NK-92 (cell line): Measurements from ENCODE around the gene ACOT7.

ENCODE experiments used
- DNase-seq: peaks from one replicate; lab custom pipeline; 2025; ENCODE audit not compliant: unreplicated experiment; lab: John Stamatoyannopoulos, UW

The ACOT7 gene

GRCh38 chr1:6288665-6289064 lies 104.9 kb downstream of the ACOT7 start:
- DNase-seq = no peak

GRCh38 chr1:6288026-6288425 lies 105.5 kb downstream of the ACOT7 start:
- DNase-seq = no peak

GRCh38 chr1:6287431-6287886 lies 106.1 kb downstream of the ACOT7 start:
- no peak for DNase-seq

- no peak for DNase-seq
These were observed 106.5 kb downstream of the ACOT7 start for GRCh38 chr1:6287029-6287428.

- DNase-seq = no peak
These were observed 107.3 kb downstream of the ACOT7 start for GRCh38 chr1:6286266-6286665.

- DNase-seq = no peak
These were observed 108.2 kb downstream of the ACOT7 start for GRCh38 chr1:6285336-6285735.

- DNase-seq = no peak
These were observed 110.8 kb downstream of the ACOT7 start for GRCh38 chr1:6282577-6283270.

GRCh38 chr1:6281511-6282402 lies 111.8 kb downstream of the ACOT7 start:
- DNase-seq = no peak

GRCh38 chr1:6280761-6281451 lies 112.7 kb downstream of the ACOT7 start:
- DNase-seq = no peak

GRCh38 chr1:6279613-6280383 lies 113.8 kb downstream of the ACOT7 start:
- no peak for DNase-seq

- no peak for DNase-seq
These were observed 114.5 kb downstream of the ACOT7 start for GRCh38 chr1:6279066-6279465.

- DNase-seq = no peak
These were observed 115.3 kb downstream of the ACOT7 start for GRCh38 chr1:6278263-6278662.

GRCh38 chr1:6276811-6277555 lies 116.6 kb downstream of the ACOT7 start:
- no peak for DNase-seq

- DNase-seq = no peak
These were observed 117.5 kb downstream of the ACOT7 start for GRCh38 chr1:6275826-6276782.

- no peak for DNase-seq
These were observed 118.9 kb downstream of the ACOT7 start for GRCh38 chr1:6274622-6275139.

- no peak for DNase-seq
These were observed 119.5 kb downstream of the ACOT7 start for GRCh38 chr1:6274102-6274501.

GRCh38 chr1:6273380-6273891 lies 120.1 kb downstream of the ACOT7 start:
- DNase-seq = no peak

GRCh38 chr1:6272868-6273267 lies 120.7 kb downstream of the ACOT7 start:
- no peak for DNase-seq

GRCh38 chr1:6272452-6272851 lies 121.1 kb downstream of the ACOT7 start:
- DNase-seq = no peak
